Spleen (tissue), 7 donors: ENCODE data around the gene CASP10.

Source experiments
- CTCF ChIP-seq, 11 experiments: fragments of 200-600 bp in 7 of 11; fragments of 450-650 bp in 4 of 11; sonication (generic) in 4 of 11; IDR thresholded peaks in 8 of 11; conservative IDR thresholded peaks in 3 of 11; 1 replicate in 7 of 11; 2 replicates in 4 of 11; pipeline versions ENCODE4 v1.4.0 to v1.8.0; 2016 to 2021; ENCODE audit warnings: antibody characterized with exemption in 11 of 11, inconsistent platforms in 4 of 11, mild to moderate bottlenecking in 1 of 11
- POLR2A ChIP-seq, 3 donors: fragments of 450-650 bp; IDR thresholded peaks; one replicate each; pipeline ENCODE4 v1.5.1; 2017; ENCODE audit warnings: antibody characterized with exemption in 3 of 3, mild to moderate bottlenecking in 1 of 3
- donor health status: DM: no; HTN: no; CAD: no; lungs with moderate emphysema.
- donor health status: DM: no; HTN: no; CAD: no.
- donor health status: DM: no; HTN: no; CAD: no.

DNA sequence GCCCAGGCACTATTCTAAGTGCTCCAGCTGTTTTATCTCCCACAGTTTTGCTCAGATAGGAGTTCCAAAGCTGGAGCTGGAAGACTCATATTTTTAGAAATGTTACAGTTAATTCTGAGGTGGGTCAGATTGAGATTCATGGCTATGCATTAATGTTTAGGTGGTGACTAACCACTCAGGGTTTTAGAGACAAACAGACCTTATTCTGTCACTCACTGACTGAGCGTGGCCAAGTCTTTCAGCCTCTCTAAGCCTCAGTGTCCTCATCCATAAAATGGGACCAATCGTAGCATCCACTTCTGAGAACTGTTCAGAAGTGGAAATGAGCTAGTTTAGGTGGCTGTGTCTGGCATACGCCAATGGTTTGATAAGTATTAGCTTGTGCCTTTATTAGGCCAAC lies 73.1 kb downstream of the CASP10 start:
- no peak for TF ChIP-seq CTCF (IDR thresholded peaks at IDR 0.05 in 8 of 11, conservative IDR thresholded peaks at IDR 0.05 in 3 of 11)
- TF ChIP-seq POLR2A (IDR thresholded peaks at IDR 0.05): no peak
